Mesothelial cell of epicardium (in vitro differentiated cells): ENCODE measurements around the gene OCEL1. TPM values are rescaled to one million over a fixed set of nuclear protein-coding genes. Genes with fewer than 3 reads are reported as not detected.
A peak's percentile ranks its signal among the peaks of the same experiment; 100 is the strongest.

ENCODE experiments used
- DNase-seq, 2 experiments: peaks; one replicate each; pipeline ENCODE4 v3.0.0; 2021; ENCODE audit warnings: low spot score in 2 of 2; ENCODE audit not compliant: unreplicated experiment in 2 of 2
- H3K27ac Mint-ChIP-seq: 2 replicates; pipeline ENCODE4 v1.8.0; 2021; ENCODE audit warnings: mixed read lengths
- H3K27me3 Mint-ChIP-seq: 2 replicates; pipeline ENCODE4 v1.8.0; 2021; ENCODE audit warnings: low read depth, mixed read lengths
- H3K36me3 Mint-ChIP-seq: 2 replicates; pipeline ENCODE4 v1.8.0; 2021; ENCODE audit warnings: mixed read lengths
- H3K4me1 Mint-ChIP-seq: 2 replicates; pipeline ENCODE4 v1.8.0; 2021; ENCODE audit warnings: mixed read lengths
- H3K4me3 Mint-ChIP-seq: 2 replicates; pipeline ENCODE4 v1.8.0; 2021; ENCODE audit warnings: mild to moderate bottlenecking, moderate library complexity, mixed read lengths
- H3K9me3 Mint-ChIP-seq: 2 replicates; pipeline ENCODE4 v1.8.0; 2021; ENCODE audit warnings: mixed read lengths
- total RNA-seq: library from RNA; stranded (reverse); gene quantifications from 3 replicates; pipeline ENCODE4 v1.2.1, GENCODE V29; 2021
- TF ChIP-seq, protein P1 (sequence below): fragments of 200-600 bp; sonication (generic); IDR thresholded peaks from one replicate; pipeline ENCODE4 v1.5.0; 2021; ENCODE audit warnings: antibody characterized with exemption; ENCODE audit not compliant: unreplicated experiment

Gene OCEL1, protein sequence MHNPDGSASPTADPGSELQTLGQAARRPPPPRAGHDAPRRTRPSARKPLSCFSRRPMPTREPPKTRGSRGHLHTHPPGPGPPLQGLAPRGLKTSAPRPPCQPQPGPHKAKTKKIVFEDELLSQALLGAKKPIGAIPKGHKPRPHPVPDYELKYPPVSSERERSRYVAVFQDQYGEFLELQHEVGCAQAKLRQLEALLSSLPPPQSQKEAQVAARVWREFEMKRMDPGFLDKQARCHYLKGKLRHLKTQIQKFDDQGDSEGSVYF
- 14.3 to 19.2 TPM (median 16.2 TPM) in 3 replicates for total RNA-seq

DNA sequence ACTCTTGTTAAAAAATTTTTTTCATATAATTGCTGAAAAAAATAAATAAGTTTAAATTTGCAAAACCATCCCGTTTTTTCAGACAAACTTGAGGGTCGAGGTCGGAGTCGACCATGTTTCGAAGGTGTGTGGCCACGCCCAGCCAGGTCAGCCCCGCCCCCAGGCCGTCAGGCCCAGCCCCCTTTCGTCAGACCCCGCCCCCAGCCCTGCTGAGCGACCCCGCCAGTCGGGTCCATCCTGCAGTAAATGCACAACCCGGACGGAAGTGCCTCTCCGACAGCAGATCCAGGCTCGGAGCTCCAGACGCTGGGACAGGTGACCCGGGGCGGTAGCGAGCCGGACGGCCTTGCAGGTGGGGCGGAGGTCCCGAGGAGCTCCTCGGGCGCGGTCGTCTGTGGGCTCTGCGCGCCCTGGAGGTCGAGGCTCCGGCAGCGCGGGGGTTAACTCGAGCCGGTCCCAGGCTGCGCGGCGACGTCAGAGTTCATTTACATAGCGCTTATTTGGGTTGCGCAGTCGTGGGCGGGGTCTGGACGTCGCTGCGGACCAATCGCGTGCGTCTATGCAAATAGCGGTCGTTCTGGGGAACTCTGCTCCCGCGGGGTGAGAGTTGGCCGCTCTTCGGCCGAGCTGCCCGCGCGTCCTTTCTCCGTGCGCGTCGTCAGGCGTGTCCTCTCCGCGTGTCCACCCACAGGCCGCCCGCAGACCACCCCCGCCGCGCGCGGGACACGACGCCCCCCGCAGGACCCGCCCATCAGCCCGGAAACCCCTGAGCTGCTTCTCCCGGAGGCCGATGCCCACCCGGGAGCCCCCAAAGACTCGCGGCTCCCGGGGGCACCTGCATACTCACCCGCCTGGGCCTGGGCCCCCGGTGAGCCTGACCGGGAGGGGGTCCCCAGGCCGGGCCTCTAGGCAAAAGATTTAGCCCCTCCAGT lies at the start of gene OCEL1:
TSS of gene OCEL1 (plus strand) at position 225 of the 932 bp plus-strand sequence. CDS start at position 247, 22 bp downstream.
- H3K9me3 Mint-ChIP-seq, result no peaks in the 10 kb centered on the region
- H3K36me3 Mint-ChIP-seq, result peaks cover 4% of the 10 kb centered on the region
- peak; percentile 91 to 96 for DNase-seq
- TF ChIP-seq, protein P1, sequence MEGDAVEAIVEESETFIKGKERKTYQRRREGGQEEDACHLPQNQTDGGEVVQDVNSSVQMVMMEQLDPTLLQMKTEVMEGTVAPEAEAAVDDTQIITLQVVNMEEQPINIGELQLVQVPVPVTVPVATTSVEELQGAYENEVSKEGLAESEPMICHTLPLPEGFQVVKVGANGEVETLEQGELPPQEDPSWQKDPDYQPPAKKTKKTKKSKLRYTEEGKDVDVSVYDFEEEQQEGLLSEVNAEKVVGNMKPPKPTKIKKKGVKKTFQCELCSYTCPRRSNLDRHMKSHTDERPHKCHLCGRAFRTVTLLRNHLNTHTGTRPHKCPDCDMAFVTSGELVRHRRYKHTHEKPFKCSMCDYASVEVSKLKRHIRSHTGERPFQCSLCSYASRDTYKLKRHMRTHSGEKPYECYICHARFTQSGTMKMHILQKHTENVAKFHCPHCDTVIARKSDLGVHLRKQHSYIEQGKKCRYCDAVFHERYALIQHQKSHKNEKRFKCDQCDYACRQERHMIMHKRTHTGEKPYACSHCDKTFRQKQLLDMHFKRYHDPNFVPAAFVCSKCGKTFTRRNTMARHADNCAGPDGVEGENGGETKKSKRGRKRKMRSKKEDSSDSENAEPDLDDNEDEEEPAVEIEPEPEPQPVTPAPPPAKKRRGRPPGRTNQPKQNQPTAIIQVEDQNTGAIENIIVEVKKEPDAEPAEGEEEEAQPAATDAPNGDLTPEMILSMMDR, result no peak
- H3K4me1 Mint-ChIP-seq, result peaks cover 4% of the 10 kb centered on the region
- H3K27ac Mint-ChIP-seq, result peak within 1 kb of the TSS; percentile 98
- peak within 1 kb of the TSS; percentile 84 for H3K4me3 Mint-ChIP-seq
- H3K27me3 Mint-ChIP-seq, result no peaks in the 10 kb centered on the region

DNA sequence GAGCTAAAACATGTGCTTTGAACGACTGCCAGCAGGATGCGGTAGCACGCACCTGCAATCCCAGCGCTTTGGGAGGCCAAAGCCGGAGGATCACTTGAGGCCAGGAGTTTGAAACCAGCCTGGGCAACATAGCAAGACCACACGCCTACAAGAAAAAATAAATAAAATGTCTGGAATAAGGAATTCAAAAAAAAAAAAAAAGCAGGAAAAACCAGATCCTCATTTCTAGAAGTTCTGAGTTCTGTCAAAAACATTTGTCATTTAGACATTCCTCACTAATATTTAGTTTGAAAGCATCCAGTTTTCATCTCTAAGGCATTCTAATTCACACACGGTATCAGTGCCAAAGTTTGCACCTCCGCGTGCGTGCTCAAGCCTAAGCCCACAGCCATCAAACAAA lies 47.7 kb upstream of the OCEL1 start:
- Mint-ChIP-seq H3K9me3 (no peaks in the 10 kb centered on the region), H3K27me3 (no peaks in the 10 kb centered on the region), H3K36me3 (peaks cover 22% of the 10 kb centered on the region), H3K27ac (no peak overlapping the region), H3K4me1 (peaks cover 2% of the 10 kb centered on the region), H3K4me3 (no peak overlapping the region)
- TF ChIP-seq, protein P1, result no peak
- no peak for DNase-seq

DNA sequence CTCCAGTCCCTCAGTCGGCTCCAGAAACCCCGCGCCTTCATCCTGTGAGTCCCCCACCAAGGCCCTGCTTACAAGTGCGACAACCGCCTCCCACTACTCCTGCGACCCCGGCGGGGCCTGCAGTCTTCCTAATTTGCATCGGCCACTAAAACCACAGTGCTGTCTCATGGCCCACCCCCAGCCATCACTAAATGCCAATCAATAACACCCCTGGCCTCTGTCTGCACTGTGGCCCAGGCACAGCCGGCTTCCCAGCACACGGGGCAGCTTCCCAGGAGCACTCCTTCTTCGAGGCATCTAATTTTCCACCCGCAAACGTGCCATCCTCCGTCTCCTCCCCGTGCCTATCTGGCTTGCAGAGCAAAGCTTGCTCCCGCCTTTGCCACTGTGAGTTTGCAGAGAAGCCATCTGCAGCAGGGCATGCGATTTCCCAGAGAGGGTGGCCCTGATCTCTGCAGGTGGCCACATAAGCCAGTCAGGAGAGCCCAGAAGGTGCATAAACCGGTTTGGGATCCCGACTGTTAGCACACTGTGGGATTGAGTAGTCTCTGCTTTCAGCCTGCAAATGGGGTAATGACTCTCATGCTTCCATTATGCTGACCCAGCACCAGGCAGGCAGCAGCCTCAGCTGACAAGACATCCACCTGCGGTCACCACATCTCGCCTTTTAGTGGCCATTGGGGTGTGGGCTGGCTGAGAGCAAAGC lies 44.9 kb upstream of the OCEL1 start:
- DNase-seq, result no peak
- no peaks in the 10 kb centered on the region for H3K27me3 Mint-ChIP-seq
- no peaks in the 10 kb centered on the region for H3K9me3 Mint-ChIP-seq
- H3K36me3 Mint-ChIP-seq, result peaks cover 26% of the 10 kb centered on the region
- H3K4me3 Mint-ChIP-seq, result no peak overlapping the region
- TF ChIP-seq, protein P1, result no peak
- H3K27ac Mint-ChIP-seq, result no peak overlapping the region
- peaks cover 2% of the 10 kb centered on the region for H3K4me1 Mint-ChIP-seq

DNA sequence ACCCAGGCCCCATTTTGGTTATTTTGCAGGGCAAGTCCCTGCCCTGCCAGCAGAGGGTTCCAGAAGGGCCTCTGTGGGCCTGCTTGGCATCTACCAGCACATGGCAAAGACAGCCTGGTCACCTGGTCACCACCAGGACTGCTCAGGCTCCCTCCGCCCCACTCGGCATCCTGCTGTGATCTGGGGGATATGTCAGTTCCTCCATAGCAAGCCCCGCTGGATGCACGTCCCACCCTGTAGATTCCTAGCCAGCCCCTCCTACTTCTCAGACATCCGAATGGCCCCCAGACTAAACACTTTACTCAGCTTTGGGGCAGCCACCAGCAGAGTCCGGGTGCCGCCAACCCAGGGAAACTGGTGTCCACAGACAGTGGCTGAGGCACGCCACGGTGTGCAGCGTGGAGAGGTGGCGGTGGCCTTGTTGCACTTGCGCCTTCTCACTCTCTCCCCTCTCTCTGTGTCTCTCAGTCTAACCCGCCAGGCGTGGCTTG lies 42.7 kb upstream of the OCEL1 start:
- Mint-ChIP-seq H3K36me3 (peaks cover 19% of the 10 kb centered on the region), H3K27ac (no peak overlapping the region), H3K27me3 (no peaks in the 10 kb centered on the region)

DNA sequence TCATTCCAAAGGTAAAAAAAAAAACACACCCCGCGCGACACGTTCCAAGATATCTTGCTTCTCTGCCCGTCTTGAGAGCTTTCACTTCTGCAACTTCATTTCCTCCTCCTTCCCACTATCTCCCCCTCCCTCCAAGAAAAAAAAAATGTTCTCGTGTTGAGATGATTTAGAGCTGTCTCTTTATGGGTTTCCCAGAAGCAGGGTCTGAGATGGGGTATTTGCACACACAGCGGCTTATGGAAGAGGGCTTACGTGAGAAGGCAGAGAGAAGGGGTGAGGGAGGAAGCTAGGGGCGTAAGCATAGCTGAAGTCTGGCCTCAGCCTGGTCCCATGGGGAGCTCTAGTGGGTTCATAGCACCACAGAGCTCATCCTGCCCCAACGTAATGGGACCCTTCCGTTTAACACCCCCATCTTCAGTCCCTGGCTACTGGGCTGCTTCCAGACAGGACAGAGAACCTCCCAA lies 42.1 kb upstream of the OCEL1 start:
- Mint-ChIP-seq H3K27me3 (no peaks in the 10 kb centered on the region), H3K27ac (no peak overlapping the region)
- TF ChIP-seq, protein P1, result no peak

More for the DNA sequence above, 42.7 kb upstream of the OCEL1 start:
- TF ChIP-seq, protein P1, result no peak
- H3K4me1 Mint-ChIP-seq, result peaks cover 2% of the 10 kb centered on the region
- H3K9me3 Mint-ChIP-seq, result no peaks in the 10 kb centered on the region
- H3K4me3 Mint-ChIP-seq, result no peak overlapping the region
- no peak for DNase-seq

More for the DNA sequence above, 42.1 kb upstream of the OCEL1 start:
- Mint-ChIP-seq H3K9me3 (no peaks in the 10 kb centered on the region), H3K36me3 (peaks cover 18% of the 10 kb centered on the region), H3K4me3 (no peak overlapping the region), H3K4me1 (no peaks in the 10 kb centered on the region)
- no peak for DNase-seq
